ENCODE results near the gene RETN.
A peak's percentile ranks its signal among the peaks of the same experiment; 100 is the strongest.

RETN gene

GRCh38 chr19:7705387-7706187 lies 36.7 kb downstream of the RETN start:
- Histone ChIP-seq H3K4me1 (no peaks in the 10 kb centered on the region), H3K9me3 (no peaks in the 10 kb centered on the region), H3K4me3 (no peak overlapping the region), H3K36me3 (no peaks in the 10 kb centered on the region), H3K27me3 (peaks cover 0 to 53% of the 10 kb centered on the region in 2 donors), H3K27ac (no peak overlapping the region)
- DNase-seq: peak; percentile 45 to 69
- TF ChIP-seq, protein P1, sequence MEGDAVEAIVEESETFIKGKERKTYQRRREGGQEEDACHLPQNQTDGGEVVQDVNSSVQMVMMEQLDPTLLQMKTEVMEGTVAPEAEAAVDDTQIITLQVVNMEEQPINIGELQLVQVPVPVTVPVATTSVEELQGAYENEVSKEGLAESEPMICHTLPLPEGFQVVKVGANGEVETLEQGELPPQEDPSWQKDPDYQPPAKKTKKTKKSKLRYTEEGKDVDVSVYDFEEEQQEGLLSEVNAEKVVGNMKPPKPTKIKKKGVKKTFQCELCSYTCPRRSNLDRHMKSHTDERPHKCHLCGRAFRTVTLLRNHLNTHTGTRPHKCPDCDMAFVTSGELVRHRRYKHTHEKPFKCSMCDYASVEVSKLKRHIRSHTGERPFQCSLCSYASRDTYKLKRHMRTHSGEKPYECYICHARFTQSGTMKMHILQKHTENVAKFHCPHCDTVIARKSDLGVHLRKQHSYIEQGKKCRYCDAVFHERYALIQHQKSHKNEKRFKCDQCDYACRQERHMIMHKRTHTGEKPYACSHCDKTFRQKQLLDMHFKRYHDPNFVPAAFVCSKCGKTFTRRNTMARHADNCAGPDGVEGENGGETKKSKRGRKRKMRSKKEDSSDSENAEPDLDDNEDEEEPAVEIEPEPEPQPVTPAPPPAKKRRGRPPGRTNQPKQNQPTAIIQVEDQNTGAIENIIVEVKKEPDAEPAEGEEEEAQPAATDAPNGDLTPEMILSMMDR (IDR thresholded peaks at IDR 0.05): no peak
- intact Hi-C loops (cut with DNase I; ENCODE audit: low total_unique reads): no loop called here

DNA sequence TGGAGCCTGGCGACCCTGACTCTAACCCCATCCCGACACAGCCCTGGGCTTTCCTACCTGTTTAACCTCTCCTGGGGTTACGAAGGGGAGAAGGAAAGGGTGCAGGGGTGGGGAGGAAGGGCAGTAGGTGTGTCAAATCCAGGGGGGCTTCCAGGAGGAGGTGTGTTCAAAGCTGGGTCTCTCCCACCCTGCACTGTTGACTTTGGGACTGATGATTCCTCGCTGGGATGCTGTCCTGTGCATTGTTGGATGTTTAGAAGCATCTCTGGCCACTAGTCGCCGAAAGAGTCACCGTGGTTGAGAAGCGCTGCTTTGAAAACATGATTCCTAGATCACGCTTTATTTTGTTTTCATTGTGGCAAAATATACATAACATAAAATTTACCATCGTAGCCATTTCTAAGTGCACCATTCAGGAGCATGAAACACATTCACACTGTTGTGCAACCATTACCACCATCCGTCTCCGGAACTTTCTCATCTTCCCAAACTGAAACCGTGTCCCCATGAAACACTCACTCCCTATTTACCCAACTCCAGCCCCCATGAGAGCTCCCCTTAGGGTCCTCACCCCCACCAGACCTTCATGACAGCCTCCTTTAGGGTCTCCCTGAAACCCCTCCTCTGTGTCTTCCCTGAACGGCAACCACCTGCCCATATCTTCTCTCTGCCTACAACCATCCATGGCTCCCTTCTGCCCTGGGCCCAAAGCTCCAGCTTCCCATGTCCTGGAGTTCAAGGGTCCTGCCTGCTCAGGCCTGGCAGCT lies 37.5 kb downstream of the RETN start:
- Histone ChIP-seq H3K9me3 (no peaks in the 10 kb centered on the region), H3K36me3 (no peaks in the 10 kb centered on the region), H3K27me3 (peaks cover 0 to 46% of the 10 kb centered on the region in 2 donors), H3K4me3 (no peak overlapping the region), H3K27ac (no peak overlapping the region), H3K4me1 (no peaks in the 10 kb centered on the region)
- DNase-seq: no peak
- intact Hi-C loops (cut with DNase I; ENCODE audit: low total_unique reads): no loop called here
- TF ChIP-seq, protein P1 (IDR thresholded peaks at IDR 0.05): no peak

DNA sequence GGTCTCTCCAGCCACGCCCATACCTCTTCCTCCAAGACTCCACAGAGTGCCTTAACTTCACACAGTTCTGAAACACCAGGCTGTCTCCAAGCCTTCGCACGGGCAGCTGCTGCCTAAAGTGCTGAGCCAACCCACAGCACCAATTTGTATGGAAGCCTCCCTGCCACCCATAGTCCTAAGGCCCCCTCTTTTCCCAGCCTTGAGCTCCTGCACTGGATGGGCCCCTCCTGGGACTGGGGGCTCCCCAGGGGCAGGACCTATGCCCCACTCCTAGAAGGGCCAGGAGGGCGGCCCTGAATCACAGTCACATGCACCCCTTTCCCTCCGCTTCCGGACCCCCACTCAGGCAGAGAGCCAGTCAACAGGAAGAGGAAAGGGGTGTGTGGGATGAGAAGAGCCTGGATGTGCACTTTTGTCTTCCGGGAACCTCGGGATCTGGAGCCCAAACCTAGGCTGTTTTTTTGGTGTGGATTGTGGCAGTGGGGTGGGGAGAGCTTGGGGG lies 38.2 kb downstream of the RETN start:
- H3K36me3 ChIP-seq: no peaks in the 10 kb centered on the region
- peak in 1 of 2 donors; percentile 29 for DNase-seq
- no peaks in the 10 kb centered on the region for H3K4me1 ChIP-seq
- TF ChIP-seq, protein P1 (IDR thresholded peaks at IDR 0.05): no peak
- intact Hi-C loops (cut with DNase I; ENCODE audit: low total_unique reads): no loop called here
- no peak overlapping the region for H3K4me3 ChIP-seq
- no peak overlapping the region for H3K27ac ChIP-seq
- H3K27me3 ChIP-seq: peaks cover 0 to 42% of the 10 kb centered on the region in 2 donors
- H3K9me3 ChIP-seq: no peaks in the 10 kb centered on the region

- Histone ChIP-seq H3K27me3 (peaks cover 0 to 19% of the 10 kb centered on the region in 2 donors), H3K36me3 (no peaks in the 10 kb centered on the region), H3K27ac (no peak overlapping the region), H3K4me1 (no peaks in the 10 kb centered on the region), H3K4me3 (no peak overlapping the region), H3K9me3 (no peaks in the 10 kb centered on the region)
- DNase-seq: no peak
- TF ChIP-seq, protein P1 (IDR thresholded peaks at IDR 0.05): no peak
- intact Hi-C loops (cut with DNase I; ENCODE audit: low total_unique reads): no loop called here
Observed at GRCh38 chr19:7709932-7710460, 41.1 kb downstream of the RETN start.

DNA sequence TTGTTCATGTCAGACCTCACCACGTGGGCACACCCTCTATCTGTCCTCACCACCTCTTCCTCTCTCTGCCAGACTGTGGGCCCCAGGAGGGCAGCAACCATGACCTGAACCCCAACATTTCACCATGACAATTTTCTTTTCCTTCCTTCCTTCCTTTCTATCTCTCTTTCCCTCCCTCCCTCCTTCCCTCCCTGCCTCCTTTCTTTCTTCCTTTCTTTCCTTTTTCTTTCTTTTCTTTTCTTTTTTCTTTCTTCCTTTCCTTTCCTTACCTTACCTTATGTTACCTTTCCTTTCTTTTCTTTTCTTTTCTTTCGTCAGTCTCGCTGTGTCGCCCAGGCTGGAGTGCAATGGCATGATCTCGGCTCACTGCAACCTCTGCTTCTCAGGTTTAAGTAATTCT lies 41.8 kb downstream of the RETN start:
- TF ChIP-seq, protein P1 (IDR thresholded peaks at IDR 0.05): no peak
- DNase-seq: no peak
- Histone ChIP-seq H3K36me3 (no peaks in the 10 kb centered on the region), H3K27me3 (peaks cover 0 to 16% of the 10 kb centered on the region in 2 donors), H3K27ac (no peak overlapping the region), H3K9me3 (no peaks in the 10 kb centered on the region), H3K4me3 (no peak overlapping the region), H3K4me1 (no peaks in the 10 kb centered on the region)
- intact Hi-C loops (cut with DNase I; ENCODE audit: low total_unique reads): no loop called here
